Measurements from ENCODE around the gene SIRPB2.

DNA sequence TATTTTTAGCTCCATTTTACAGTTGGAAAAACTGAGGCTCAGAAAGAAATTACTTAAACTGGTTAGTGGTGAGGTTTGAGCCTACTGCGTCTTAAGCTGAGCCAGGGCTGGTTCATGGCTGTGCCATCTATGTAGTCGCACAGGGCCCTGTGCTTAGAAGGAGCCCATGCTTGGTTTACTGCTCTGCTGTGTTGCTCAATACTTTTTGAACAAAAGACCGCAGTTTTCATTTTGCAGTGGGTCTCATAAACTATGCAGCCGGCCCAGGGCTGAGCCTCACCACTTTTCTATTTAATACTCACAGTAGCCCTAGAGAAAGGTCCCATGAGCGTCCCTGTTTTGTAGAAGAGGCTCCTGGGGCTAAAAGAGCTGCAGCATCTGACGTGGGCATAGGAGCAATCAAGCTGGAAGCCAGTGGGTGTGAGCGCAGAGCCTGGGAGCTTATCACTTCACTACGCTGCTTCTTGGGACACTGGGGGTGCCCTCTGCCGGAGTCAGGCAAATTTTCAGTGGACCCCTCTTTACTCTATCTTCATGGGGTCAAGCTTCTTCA, 501 bp downstream of the SIRPB2 start:
- TF ChIP-seq POLR2A (IDR thresholded peaks at IDR 0.05) (no peak), CTCF (IDR thresholded peaks at IDR 0.05 in 4 of 5, conservative IDR thresholded peaks at IDR 0.05 in 1 of 5) (no peak)
